ENCODE measurements around the gene NTMT1. TPM values are rescaled to one million over a fixed set of nuclear protein-coding genes. Genes with fewer than 3 reads are reported as not detected.

Gene NTMT1
- polyA plus RNA-seq, 2 of the 4 experiments (the other 2 are of a cell fraction) = 49.4 to 92.2 TPM

GRCh38 chr9:129617167-129617566 is 8.8 kb upstream of the NTMT1 start (continued):
- TF ChIP-seq RNF2 (IDR thresholded peaks at IDR 0.05; ENCODE audit: borderline replicate concordance, low read depth) (no peak), EHMT2 (IDR thresholded peaks at IDR 0.05; ENCODE audit: low read depth) (no peak), CHD4 (IDR thresholded peaks at IDR 0.05; ENCODE audit: borderline replicate concordance) (no peak), E2F6 (IDR thresholded peaks at IDR 0.05; ENCODE audit: borderline replicate concordance, low read depth) (no peak), HEYL (CRISPR knock-in tag; IDR thresholded peaks at IDR 0.05) (no peak), HES2 (IDR thresholded peaks at IDR 0.05) (no peak), NPAS2 (CRISPR knock-in tag; IDR thresholded peaks at IDR 0.05; ENCODE audit: borderline replicate concordance) (no peak), ZC3H11A (IDR thresholded peaks at IDR 0.05) (no peak), NFE2L2 (conservative IDR thresholded peaks at IDR 0.05; ENCODE audit: low read length) (no peak), RAD21 (conservative IDR thresholded peaks at IDR 0.05 in 1 of 2, IDR thresholded peaks at IDR 0.05 in 1 of 2) (peak; percentile 89 to 97), FOSL2 (IDR thresholded peaks at IDR 0.05) (no peak), FOSL2 (CRISPR knock-in tag; IDR thresholded peaks at IDR 0.05) (peak; percentile 32; the same call in 1 of the 2 replicates), RCOR1 (IDR thresholded peaks at IDR 0.05; ENCODE audit: low read depth, low read length) (no peak), PBX3 (IDR thresholded peaks at IDR 0.05) (no peak), POLR2A (IDR thresholded peaks at IDR 0.05; ENCODE audit: low read length) (no peak), HOXB5 (CRISPR knock-in tag; IDR thresholded peaks at IDR 0.05) (no peak), ZFP36 (IDR thresholded peaks at IDR 0.05; ENCODE audit: borderline replicate concordance, partially characterized antibody) (no peak), RARB (CRISPR knock-in tag; IDR thresholded peaks at IDR 0.05) (no peak), JUNB (IDR thresholded peaks at IDR 0.05) (no peak), CHD2 (IDR thresholded peaks at IDR 0.05; ENCODE audit: low read length, partially characterized antibody) (no peak), MYC (IDR thresholded peaks at IDR 0.05; ENCODE audit: borderline replicate concordance, low read length) (no peak), USF2 (IDR thresholded peaks at IDR 0.05) (no peak), FOXS1 (CRISPR knock-in tag; IDR thresholded peaks at IDR 0.05) (no peak), MAFK (IDR thresholded peaks at IDR 0.05; ENCODE audit: partially characterized antibody) (no peak), ZNF302 (CRISPR knock-in tag; IDR thresholded peaks at IDR 0.05) (no peak), ELK1 (IDR thresholded peaks at IDR 0.05; ENCODE audit: low read depth, low read length) (no peak), HDAC2 (IDR thresholded peaks at IDR 0.05) (no peak)

Measured in A549 (cell line).